ENCODE results near the gene TNFRSF1B. TPM values are rescaled to one million over a fixed set of nuclear protein-coding genes. Genes with fewer than 3 reads are reported as not detected.

Gene TNFRSF1B
- total RNA-seq, 1 experiment from 2014 or later = not detected

DNA sequence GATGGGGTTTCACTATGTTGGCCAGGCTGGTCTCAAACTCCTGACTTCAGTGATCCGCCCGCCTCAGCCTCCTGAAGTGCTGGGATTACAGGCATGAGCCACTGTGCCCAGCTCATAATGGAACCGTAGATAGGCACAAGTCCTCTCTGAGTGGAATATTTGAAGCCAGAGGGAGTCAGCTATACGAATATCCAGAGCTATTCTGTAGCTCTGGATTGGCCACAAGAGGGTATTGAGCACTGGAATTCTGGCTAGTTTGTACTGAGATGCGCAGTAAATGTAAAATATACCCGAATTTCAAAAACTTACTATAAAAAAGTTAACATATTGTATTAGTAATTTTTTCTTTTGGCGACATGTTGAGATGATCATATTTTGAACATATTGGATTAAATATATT is 62.2 kb downstream of the TNFRSF1B start:
- CTCF ChIA-PET = interaction anchor here (0.7 kb wide), 1 partner anchor 430 kb away, joined by 3 read pairs; no protein-coding TSS in a partner anchor
- TF ChIP-seq EZH2 (IDR thresholded peaks at IDR 0.05; ENCODE audit: borderline replicate concordance, low read depth, low read length, poor library complexity, severe bottlenecking) (no peak), CTCF (conservative IDR thresholded peaks at IDR 0.05; ENCODE audit: low read depth, low read length) (no peak)
- BruUV-seq (replicated peaks) = no TSS peak

DNA sequence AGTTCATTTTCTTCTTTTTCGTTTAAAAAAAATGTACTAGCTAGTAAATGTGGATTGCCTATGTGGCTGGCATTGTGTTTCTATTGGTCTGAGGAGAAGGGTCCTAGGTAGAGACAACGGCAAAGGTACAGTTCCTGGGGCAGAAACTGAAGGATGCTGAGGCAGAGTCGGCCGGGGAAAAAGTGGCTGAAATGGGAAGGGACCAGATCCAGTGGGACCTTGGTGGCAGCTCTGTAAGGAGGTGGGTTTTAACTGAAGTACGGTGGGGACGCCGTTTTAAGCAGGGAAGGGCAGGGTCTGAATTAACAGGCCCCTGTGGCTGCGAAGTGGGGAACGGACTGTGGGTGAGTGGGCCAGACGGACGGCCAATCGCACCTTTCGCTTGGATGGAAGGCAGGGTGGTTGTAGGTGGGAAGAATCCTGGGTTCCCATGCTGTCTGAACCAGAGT is 62.6 kb downstream of the TNFRSF1B start:
- H3K4me1 ChIP-seq (ENCODE audit: insufficient read depth, low read length, poor library complexity, severe bottlenecking) = peaks cover 5% of the 10 kb centered on the region
- H3K9me3 ChIP-seq (ENCODE audit: low read depth, low read length, poor library complexity, severe bottlenecking) = no peaks in the 10 kb centered on the region
- H3K27me3 ChIP-seq (replicated peaks; ENCODE audit: insufficient read depth, low read depth, low read length, poor library complexity) = no peaks in the 10 kb centered on the region
- H3K36me3 ChIP-seq (ENCODE audit: insufficient read depth, low read length, poor library complexity, severe bottlenecking) = no peaks in the 10 kb centered on the region
- no peak overlapping the region for H3K27ac ChIP-seq (ENCODE audit: low read depth, low read length, poor library complexity, severe bottlenecking)
- BruUV-seq (replicated peaks) = no TSS peak
- H3K4me3 ChIP-seq (ENCODE audit: low read depth, low read length, poor library complexity, severe bottlenecking) = peak overlapping the region; percentile 99
- TF ChIP-seq EZH2 (IDR thresholded peaks at IDR 0.05; ENCODE audit: borderline replicate concordance, low read depth, low read length, poor library complexity, severe bottlenecking) = no peak
- TF ChIP-seq CTCF (conservative IDR thresholded peaks at IDR 0.05; ENCODE audit: low read depth, low read length) = no peak
- ChIA-PET CTCF (no interaction called here), POLR2A (ENCODE audit: low non-redundant PET) (no interaction called here)
- intact Hi-C loops (cut with micrococcal nuclease; ENCODE audit: unreplicated experiment) = no loop called here
- no peak for DNase-seq (ENCODE audit: low spot score)

More for the DNA sequence above, 62.2 kb downstream of the TNFRSF1B start:
- Histone ChIP-seq H3K27ac (ENCODE audit: low read depth, low read length, poor library complexity, severe bottlenecking) (no peak overlapping the region), H3K9me3 (ENCODE audit: low read depth, low read length, poor library complexity, severe bottlenecking) (no peaks in the 10 kb centered on the region), H3K27me3 (replicated peaks; ENCODE audit: insufficient read depth, low read depth, low read length, poor library complexity) (no peaks in the 10 kb centered on the region), H3K4me1 (ENCODE audit: insufficient read depth, low read length, poor library complexity, severe bottlenecking) (peaks cover 5% of the 10 kb centered on the region), H3K4me3 (ENCODE audit: low read depth, low read length, poor library complexity, severe bottlenecking) (no peak overlapping the region), H3K36me3 (ENCODE audit: insufficient read depth, low read length, poor library complexity, severe bottlenecking) (no peaks in the 10 kb centered on the region)
- no peak for DNase-seq (ENCODE audit: low spot score)
- POLR2A ChIA-PET (ENCODE audit: low non-redundant PET) = no interaction called here
- intact Hi-C loops (cut with micrococcal nuclease; ENCODE audit: unreplicated experiment) = no loop called here

DNA sequence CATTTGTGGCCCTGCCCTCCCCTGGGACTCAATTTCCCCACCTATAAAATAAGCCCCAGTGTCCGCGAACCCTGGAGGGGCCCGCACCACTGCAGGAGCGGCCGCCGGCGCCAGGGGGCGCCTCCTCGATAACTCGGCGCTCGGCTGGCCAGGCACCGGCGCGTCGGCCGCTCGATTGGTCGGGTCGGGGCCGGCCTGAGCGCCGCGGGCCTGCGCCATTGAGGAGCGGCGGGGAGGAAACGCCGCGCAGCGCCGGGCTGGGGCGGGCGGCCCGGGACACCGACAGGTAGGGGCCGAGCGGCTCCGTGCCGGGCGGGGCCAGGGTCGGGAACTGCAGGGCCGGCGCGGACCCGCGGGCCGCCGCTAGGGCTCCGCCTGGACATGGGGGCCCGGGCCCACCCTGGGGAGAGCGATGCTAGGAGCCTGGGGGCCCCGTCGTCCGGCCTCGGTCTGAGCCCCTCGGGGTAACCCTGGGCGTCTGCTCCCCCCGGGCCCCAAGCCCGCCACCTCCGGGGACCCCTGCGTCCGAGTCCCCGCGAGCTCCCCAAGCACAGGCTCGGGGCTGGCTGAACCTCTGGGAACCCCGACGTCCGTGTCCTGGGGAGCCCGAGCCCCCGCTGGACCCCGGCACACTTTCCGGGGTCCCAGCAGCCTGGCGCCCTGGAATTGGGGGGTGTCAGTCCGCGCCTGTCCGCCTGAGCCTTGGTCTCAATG is 63.2 kb downstream of the TNFRSF1B start, which contains the start of gene VPS13D:
Gene VPS13D (plus strand): TSS at position 196 of the 714 bp plus-strand sequence. CDS start 4,237 bp downstream, outside the sequence.
- intact Hi-C loops (cut with micrococcal nuclease; ENCODE audit: unreplicated experiment) = no loop called here

More for the DNA sequence above, 63.2 kb downstream of the TNFRSF1B start, which contains the start of gene VPS13D:
- Histone ChIP-seq H3K27me3 (replicated peaks; ENCODE audit: insufficient read depth, low read depth, low read length, poor library complexity) (no peaks in the 10 kb centered on the region), H3K9me3 (ENCODE audit: low read depth, low read length, poor library complexity, severe bottlenecking) (no peaks in the 10 kb centered on the region), H3K27ac (ENCODE audit: low read depth, low read length, poor library complexity, severe bottlenecking) (peak within 1 kb of the TSS; percentile 88), H3K4me1 (ENCODE audit: insufficient read depth, low read length, poor library complexity, severe bottlenecking) (peaks cover 5% of the 10 kb centered on the region), H3K4me3 (ENCODE audit: low read depth, low read length, poor library complexity, severe bottlenecking) (peak within 1 kb of the TSS; percentile 99), H3K36me3 (ENCODE audit: insufficient read depth, low read length, poor library complexity, severe bottlenecking) (no peaks in the 10 kb centered on the region)
- ChIA-PET POLR2A (ENCODE audit: low non-redundant PET) (no interaction called here), CTCF (no interaction called here)
- BruUV-seq (replicated peaks) = no TSS peak
- TF ChIP-seq EZH2 (IDR thresholded peaks at IDR 0.05; ENCODE audit: borderline replicate concordance, low read depth, low read length, poor library complexity, severe bottlenecking) (no peak), CTCF (conservative IDR thresholded peaks at IDR 0.05; ENCODE audit: low read depth, low read length) (peak; percentile 82)
- DNase-seq (ENCODE audit: low spot score) = peak; percentile 88
